Caco-2 (cell line): ENCODE results near the gene GFRA1. TPM values are rescaled to one million over a fixed set of nuclear protein-coding genes. Genes with fewer than 3 reads are reported as not detected.

Experiments
- BruUV-seq: library from RNA; stranded (reverse); fragments of 400-500 nt; replicated peaks from 2 replicates; lab custom pipeline; 2021; lab: Mats Ljungman, UMichigan
- CTCF ChIA-PET: fragments of 300-600 bp; sonication (Branson Sonifier 250); formaldehyde crosslinking; loops from one replicate; lab custom pipeline; 2022; ENCODE audit warnings: antibody characterized with exemption; lab: Charles Lee
- POLR2A ChIA-PET: fragments of 300-600 bp; sonication (Branson Sonifier 250); formaldehyde crosslinking; loops from one replicate; lab custom pipeline; 2022; ENCODE audit warnings: antibody characterized with exemption; lab: Charles Lee
- DNase-seq, 2 experiments: peaks; one replicate each; pipeline versions ENCODE4 v3.0.0 to v3.0.0-alpha.2; 2020 to 2022
- H3K27me3 ChIP-seq: replicated peaks from 2 replicates; pipeline ENCODE4 v1.6.0; 2011; ENCODE audit warnings: low read length; ENCODE audit not compliant: control insufficient read depth, insufficient read depth
- H3K36me3 ChIP-seq: 2 replicates; pipeline ENCODE4 v1.5.1; 2011; ENCODE audit warnings: low read length; ENCODE audit not compliant: control insufficient read depth, insufficient read depth
- H3K4me1 ChIP-seq: fragments of 250-450 bp; sonication (Bioruptor Pico); 2 replicates; pipeline ENCODE4 v1.5.1; 2020; ENCODE audit warnings: mild to moderate bottlenecking
- H3K4me3 ChIP-seq: 2 replicates; pipeline ENCODE4 v1.5.1; 2011; ENCODE audit warnings: low read depth, mild to moderate bottlenecking, control low read depth, low read length
- H3K9me3 ChIP-seq: fragments of 250-450 bp; sonication (Bioruptor Pico); 2 replicates; pipeline ENCODE4 v1.5.1; 2020; ENCODE audit warnings: mild to moderate bottlenecking, moderate library complexity
- H3K27ac Mint-ChIP-seq: one replicate; pipeline ENCODE4 v1.8.0; 2022; ENCODE audit warnings: mixed read lengths; ENCODE audit not compliant: unreplicated experiment
- H3K27me3 Mint-ChIP-seq: one replicate; pipeline ENCODE4 v1.8.0; 2022; ENCODE audit warnings: mixed read lengths; ENCODE audit not compliant: insufficient read depth, unreplicated experiment
- H3K36me3 Mint-ChIP-seq: one replicate; pipeline ENCODE4 v1.8.0; 2022; ENCODE audit warnings: mild to moderate bottlenecking, mixed read lengths; ENCODE audit not compliant: insufficient read depth, unreplicated experiment
- H3K4me1 Mint-ChIP-seq: one replicate; pipeline ENCODE4 v1.8.0; 2022; ENCODE audit warnings: low read depth, mixed read lengths; ENCODE audit not compliant: unreplicated experiment
- H3K4me3 Mint-ChIP-seq: one replicate; pipeline ENCODE4 v1.8.0; 2022; ENCODE audit warnings: mild to moderate bottlenecking, moderate library complexity, mixed read lengths; ENCODE audit not compliant: unreplicated experiment
- H3K9me3 Mint-ChIP-seq: one replicate; pipeline ENCODE4 v1.8.0; 2022; ENCODE audit warnings: mixed read lengths; ENCODE audit not compliant: unreplicated experiment
- CTCF ChIP-seq, 2 experiments: fragments of 200-600 bp in 1 of 2; IDR thresholded peaks; 1 replicate in 1 of 2; 2 replicates in 1 of 2; pipeline versions ENCODE4 v1.5.1 to v1.8.0; 2011 to 2022; ENCODE audit warnings: antibody characterized with exemption in 1 of 2, control low read depth in 1 of 2, inconsistent platforms in 1 of 2, low read depth in 1 of 2, low read length in 1 of 2, mild to moderate bottlenecking in 1 of 2, moderate library complexity in 1 of 2; ENCODE audit not compliant: insufficient read depth in 1 of 2, severe bottlenecking in 1 of 2, unreplicated experiment in 1 of 2
- intact Hi-C: fragments of 100-400 bp; cut with micrococcal nuclease; formaldehyde crosslinking; loops from one replicate; pipeline ENCODE4 v1.10.0; 2022; ENCODE audit not compliant: unreplicated experiment
- total RNA-seq: library from RNA; stranded (reverse); gene quantifications from 2 replicates; pipeline ENCODE4 v1.2.3, GENCODE V29; 2022

The GFRA1 gene
- total RNA-seq, 1 experiment from 2014 or later: not detected

DNA sequence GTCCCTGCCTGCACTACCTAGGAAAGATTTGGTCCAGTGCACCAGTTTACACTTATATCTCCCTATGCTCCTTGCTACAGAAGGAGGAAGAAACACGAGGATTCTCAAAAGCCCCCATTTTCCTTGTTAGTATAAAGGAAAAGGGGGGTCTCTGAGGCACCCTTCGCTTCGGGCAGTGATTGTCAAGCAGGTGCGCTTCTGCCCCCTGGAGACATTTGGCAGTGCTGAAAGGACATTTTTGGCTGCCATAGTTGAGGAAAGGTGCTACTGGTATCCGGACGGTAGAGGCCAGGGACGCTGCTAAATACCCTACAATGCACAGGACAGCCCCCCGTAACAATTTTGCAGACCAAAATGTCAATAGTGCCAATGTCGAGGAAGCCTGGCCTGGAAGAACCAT is 193.7 kb downstream of the GFRA1 start:
- POLR2A ChIA-PET: no interaction called here
- no peak for DNase-seq
- Histone ChIP-seq H3K9me3 (no peaks in the 10 kb centered on the region), H3K4me1 (peaks cover 6% of the 10 kb centered on the region; the same call in 1 of the 2 replicates), H3K36me3 (no peaks in the 10 kb centered on the region), H3K4me3 (no peak overlapping the region), H3K27me3 (no peaks in the 10 kb centered on the region)
- CTCF ChIA-PET: no interaction called here
- Mint-ChIP-seq H3K36me3 (no peaks in the 10 kb centered on the region), H3K27me3 (no peaks in the 10 kb centered on the region), H3K4me1 (no peaks in the 10 kb centered on the region), H3K4me3 (no peak overlapping the region), H3K9me3 (no peaks in the 10 kb centered on the region), H3K27ac (no peak overlapping the region)
- BruUV-seq: no TSS peak
- intact Hi-C loops: no loop called here
- TF ChIP-seq CTCF (IDR thresholded peaks at IDR 0.05; ENCODE audit: insufficient read depth in 1 of 2, low read depth in 1 of 2, low read length in 1 of 2, severe bottlenecking in 1 of 2, unreplicated experiment in 1 of 2): no peak

DNA sequence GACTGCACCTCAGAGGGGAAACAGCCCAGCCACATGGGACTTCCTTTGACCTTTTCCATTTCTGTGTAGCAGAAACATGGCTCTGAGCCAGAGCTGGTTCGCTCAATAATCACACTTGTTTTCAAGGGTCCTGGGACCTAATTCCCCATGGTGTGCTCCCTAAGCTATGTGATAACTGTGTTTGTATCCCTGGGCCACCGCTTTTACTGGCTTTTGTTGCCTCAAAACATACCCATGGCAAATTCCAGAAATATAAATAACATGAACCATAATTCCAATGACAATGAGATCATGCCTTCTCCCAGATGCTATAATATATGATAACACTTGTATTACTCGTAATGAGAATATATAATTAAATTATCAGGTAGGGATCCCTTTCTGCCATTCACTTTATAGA is 196.4 kb downstream of the GFRA1 start:
- intact Hi-C loops: no loop called here
- Histone ChIP-seq H3K27me3 (no peaks in the 10 kb centered on the region), H3K36me3 (no peaks in the 10 kb centered on the region), H3K9me3 (no peaks in the 10 kb centered on the region), H3K4me1 (peaks cover 6% of the 10 kb centered on the region; the same call in 1 of the 2 replicates), H3K4me3 (no peak overlapping the region)
- POLR2A ChIA-PET: no interaction called here
- H3K4me3 Mint-ChIP-seq: no peak overlapping the region
- no peaks in the 10 kb centered on the region for H3K36me3 Mint-ChIP-seq
- BruUV-seq: no TSS peak
- CTCF ChIA-PET: no interaction called here
- H3K27ac Mint-ChIP-seq: no peak overlapping the region
- no peaks in the 10 kb centered on the region for H3K4me1 Mint-ChIP-seq
- H3K9me3 Mint-ChIP-seq: no peaks in the 10 kb centered on the region
- no peaks in the 10 kb centered on the region for H3K27me3 Mint-ChIP-seq
- no peak for TF ChIP-seq CTCF (IDR thresholded peaks at IDR 0.05; ENCODE audit: insufficient read depth in 1 of 2, low read depth in 1 of 2, low read length in 1 of 2, severe bottlenecking in 1 of 2, unreplicated experiment in 1 of 2)
- no peak for DNase-seq

GRCh38 chr10:116073510-116073909 is 199.5 kb downstream of the GFRA1 start:
- no TSS peak for BruUV-seq
- Mint-ChIP-seq H3K27me3 (no peaks in the 10 kb centered on the region), H3K4me1 (peaks cover 11% of the 10 kb centered on the region), H3K27ac (no peak overlapping the region), H3K9me3 (no peaks in the 10 kb centered on the region), H3K4me3 (no peak overlapping the region), H3K36me3 (no peaks in the 10 kb centered on the region)
- CTCF ChIA-PET: no interaction called here
- POLR2A ChIA-PET: no interaction called here
- H3K9me3 ChIP-seq: no peaks in the 10 kb centered on the region
- no peak for TF ChIP-seq CTCF (IDR thresholded peaks at IDR 0.05; ENCODE audit: insufficient read depth in 1 of 2, low read depth in 1 of 2, low read length in 1 of 2, severe bottlenecking in 1 of 2, unreplicated experiment in 1 of 2)
- H3K4me3 ChIP-seq: no peak overlapping the region
- H3K4me1 ChIP-seq: peaks cover 12% of the 10 kb centered on the region
- intact Hi-C loops: no loop called here
- DNase-seq: no peak
- H3K36me3 ChIP-seq: no peaks in the 10 kb centered on the region
- H3K27me3 ChIP-seq: no peaks in the 10 kb centered on the region
